Left cardiac atrium (tissue), 4 donors: ENCODE data around the gene PCSK4. TPM values are rescaled to one million over a fixed set of nuclear protein-coding genes. Genes with fewer than 3 reads are reported as not detected.
"Not testable (repeated sequence)": the region's sequence is repeated elsewhere in the genome, so short reads cannot be mapped to it uniquely, and the experiment has no call there.

ENCODE experiments used
- ATAC-seq, 2 donors: fragments of 200-7000 bp; cut with Tn5 transposase; one replicate each; pipeline ENCODE4 v1.9.1; 2020; ENCODE audit warnings: mild to moderate bottlenecking in 2 of 2, moderate library complexity in 2 of 2
- DNase-seq: peaks from one replicate; pipeline ENCODE4 v3.0.0-alpha.2; 2020
- intact Hi-C, 2 donors: fragments of 100-400 bp; cut with DNase I; formaldehyde crosslinking; loops; one replicate each; pipeline versions ENCODE4 v1.14.1 to v1.15.1; 2022 to 2023
- total RNA-seq, 2 donors: library from RNA; stranded (reverse); fragmentation: NEBNext Ultra II Directional; extraction: Animal tissue kit (Norgen Biotek cat#: 25700); gene quantifications; one replicate each; pipeline ENCODE4 v1.2.1, GENCODE V29; 2021
- donor health status: DM: no; HTN: yes; CAD: no.
- donor health status: DM: no; HTN: yes; CAD: no; lungs with severe emphysema.
- donor health status: DM: yes; HTN: yes; CAD: no.
- donor health status: Dilated cardiomyopathy.

PCSK4 gene
- total RNA-seq, 2 donors from 2014 or later = 0.89 to 1.6 TPM

GRCh38 chr19:1494115-1494815 lies 4.1 kb upstream of the PCSK4 start:
- intact Hi-C loops = no loop called here
- no peak for DNase-seq
- ATAC-seq = no peak

GRCh38 chr19:1492474-1493006 lies 2.4 kb upstream of the PCSK4 start:
- ATAC-seq (no peak), DNase-seq (no peak)
- intact Hi-C loops = no loop called here

- DNase-seq (no peak), ATAC-seq (no peak)
- intact Hi-C loops = no loop called here
Measured at GRCh38 chr19:1491849-1492170, 1.7 kb upstream of the PCSK4 start.

- DNase-seq (no peak), ATAC-seq (no peak)
- intact Hi-C loops = no loop called here
Measured at GRCh38 chr19:1491114-1491848, 1.1 kb upstream of the PCSK4 start, which contains the start of gene REEP6. TSS of gene REEP6 (plus strand) at chr19:1491181. CDS start at chr19:1491270, 89 bp downstream.

- ATAC-seq = no peak
- intact Hi-C loops = no loop called here
Measured at GRCh38 chr19:1489463-1490310, 463 bp downstream of the PCSK4 start.

GRCh38 chr19:1488282-1488601 lies 1.9 kb downstream of the PCSK4 start:
- no peak for ATAC-seq
- DNase-seq = no peak
- intact Hi-C loops = no loop called here

More at GRCh38 chr19:1489463-1490310, 463 bp downstream of the PCSK4 start:
- no peak for DNase-seq

- ATAC-seq = no peak
- intact Hi-C loops = no loop called here
Measured at GRCh38 chr19:1487576-1488281, 2.4 kb downstream of the PCSK4 start.

GRCh38 chr19:1486720-1487575 lies 3.2 kb downstream of the PCSK4 start:
- intact Hi-C loops = no loop called here
- ATAC-seq = no peak
- DNase-seq = no peak

More at GRCh38 chr19:1487576-1488281, 2.4 kb downstream of the PCSK4 start:
- no peak for DNase-seq

- ATAC-seq (no peak), DNase-seq (peak; percentile 15)
- intact Hi-C loops = no loop called here
Measured at GRCh38 chr19:1483979-1484428, 6.1 kb downstream of the PCSK4 start.

GRCh38 chr19:1483131-1483978 lies 6.8 kb downstream of the PCSK4 start:
- DNase-seq (peak; percentile 23), ATAC-seq (no peak)
- intact Hi-C loops = no loop called here

GRCh38 chr19:1482361-1483130 lies 7.6 kb downstream of the PCSK4 start:
- no peak for ATAC-seq
- peak; percentile 20 for DNase-seq

GRCh38 chr19:1481893-1482360 lies 8.2 kb downstream of the PCSK4 start:
- intact Hi-C loops = no loop called here

More at GRCh38 chr19:1482361-1483130, 7.6 kb downstream of the PCSK4 start:
- intact Hi-C loops = no loop called here

GRCh38 chr19:1481224-1481892 lies 8.8 kb downstream of the PCSK4 start:
- intact Hi-C loops = no loop called here
- DNase-seq = no peak
- ATAC-seq = no peak

More at GRCh38 chr19:1481893-1482360, 8.2 kb downstream of the PCSK4 start:
- ATAC-seq (no peak), DNase-seq (peak; percentile 30)

- intact Hi-C loops = no loop called here
- DNase-seq (peak; percentile 96), ATAC-seq (peak; percentile 97 to 98)
Measured at GRCh38 chr19:1478934-1479707, 11.0 kb downstream of the PCSK4 start, which contains the start of gene C19orf25. TSS of gene C19orf25 (minus strand) at chr19:1479215. CDS start at chr19:1478903, 312 bp downstream.

- DNase-seq, ATAC-seq, intact Hi-C loops: not testable (repeated sequence)
Measured at GRCh38 chr19:1477056-1477455, 13.1 kb downstream of the PCSK4 start.
